GM12892 (cell line): ENCODE data around the gene MMAB.

Experiments
- POLR2A ChIP-seq: IDR thresholded peaks from 2 replicates; pipeline ENCODE4 v1.6.1; 2011; ENCODE audit warnings: low read depth, low read length, control low read depth
- POLR2AphosphoS5 ChIP-seq: IDR thresholded peaks from 2 replicates; pipeline ENCODE4 v1.6.1; 2011; ENCODE audit warnings: low read depth, low read length, control low read depth
- TAF1 ChIP-seq: IDR thresholded peaks from 2 replicates; pipeline ENCODE4 v1.6.1; 2011; ENCODE audit warnings: low read depth, mild to moderate bottlenecking, control low read depth, low read length, borderline replicate concordance

DNA sequence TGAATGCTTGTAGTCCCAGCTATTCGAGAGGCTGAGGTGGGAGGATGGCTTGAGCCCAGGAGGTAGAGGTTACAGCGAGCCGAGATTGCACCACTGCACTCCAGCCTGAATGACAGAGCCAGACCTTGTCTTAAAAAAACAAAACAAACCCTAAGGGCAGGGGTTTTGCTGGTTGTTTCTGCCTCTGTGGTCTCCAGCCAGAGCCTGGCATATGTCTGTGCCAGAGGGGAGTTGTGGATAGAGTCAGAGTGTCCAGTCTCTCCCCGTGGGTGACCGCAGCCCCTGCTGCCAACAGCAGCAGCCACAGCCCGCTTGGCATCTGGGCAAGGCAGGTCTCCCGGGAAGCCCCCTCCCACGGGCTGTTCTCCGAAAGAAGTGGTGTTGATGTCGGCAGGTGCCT lies 37.9 kb upstream of the MMAB start:
- TF ChIP-seq POLR2A (no peak), POLR2AphosphoS5 (no peak), TAF1 (no peak)
